SK-N-SH treated with all-trans-retinoic acid at 6 μM for 48 hours (cell line): ENCODE data around the gene FYN.

Experiments
- BACH2 ChIP-seq: fragments of 250-450 bp; sonication (Bioruptor Pico); IDR thresholded peaks from 2 replicates; pipeline ENCODE4 v1.9.0; 2021; ENCODE audit warnings: mild to moderate bottlenecking, borderline replicate concordance
- CSDC2 ChIP-seq: fragments of 250-450 bp; sonication (Bioruptor Pico); IDR thresholded peaks from 2 replicates; pipeline ENCODE4 v1.5.0; 2020; ENCODE audit warnings: mild to moderate bottlenecking, moderate library complexity
- CSRNP3 ChIP-seq: fragments of 250-450 bp; sonication (Bioruptor Pico); IDR thresholded peaks from 2 replicates; pipeline ENCODE4 v1.5.1; 2021; ENCODE audit warnings: mild to moderate bottlenecking, moderate library complexity
- GLIS3 ChIP-seq: fragments of 250-450 bp; sonication (Bioruptor Pico); IDR thresholded peaks from 2 replicates; pipeline ENCODE4 v1.5.0; 2020; ENCODE audit warnings: mild to moderate bottlenecking, moderate library complexity
- OSR1 ChIP-seq: fragments of 250-450 bp; sonication (Bioruptor Pico); IDR thresholded peaks from 2 replicates; pipeline ENCODE4 v1.8.0; 2022; ENCODE audit warnings: moderate library complexity, mild to moderate bottlenecking, inconsistent platforms
- PATZ1 ChIP-seq: fragments of 250-450 bp; sonication (Bioruptor Pico); IDR thresholded peaks from 2 replicates; pipeline ENCODE4 v1.8.0; 2020; ENCODE audit warnings: mild to moderate bottlenecking, moderate library complexity, borderline replicate concordance
- POU6F1 ChIP-seq: fragments of 250-450 bp; sonication (Bioruptor Pico); IDR thresholded peaks from 2 replicates; pipeline ENCODE4 v1.8.0; 2021; ENCODE audit warnings: low read depth, mild to moderate bottlenecking, moderate library complexity, borderline replicate concordance
- SNAI2 ChIP-seq: fragments of 250-450 bp; sonication (Bioruptor Pico); IDR thresholded peaks from 2 replicates; pipeline ENCODE4 v1.5.0; 2020; ENCODE audit warnings: mild to moderate bottlenecking, moderate library complexity
- TCF4 ChIP-seq: fragments of 250-450 bp; sonication (Bioruptor Pico); IDR thresholded peaks from 2 replicates; pipeline ENCODE4 v1.8.0; 2021; ENCODE audit warnings: mild to moderate bottlenecking, moderate library complexity, borderline replicate concordance
- TOX ChIP-seq: fragments of 250-450 bp; sonication (Bioruptor Pico); IDR thresholded peaks from 2 replicates; pipeline ENCODE4 v1.8.0; 2021; ENCODE audit warnings: mild to moderate bottlenecking, moderate library complexity, borderline replicate concordance
- ZC3H10 ChIP-seq: fragments of 250-450 bp; sonication (Bioruptor Pico); IDR thresholded peaks from 2 replicates; pipeline ENCODE4 v1.5.1; 2021; ENCODE audit warnings: mild to moderate bottlenecking, moderate library complexity
- ZFP3 ChIP-seq: fragments of 250-450 bp; sonication (Bioruptor Pico); IDR thresholded peaks from 2 replicates; pipeline ENCODE4 v1.5.0; 2020; ENCODE audit warnings: mild to moderate bottlenecking, moderate library complexity
- ZNF565 ChIP-seq: fragments of 450-650 bp; formaldehyde crosslinking; conservative IDR thresholded peaks from 2 replicates; pipeline ENCODE4 v1.5.0; 2020; ENCODE audit warnings: low read depth, mild to moderate bottlenecking, moderate library complexity
- ZNF8 ChIP-seq: fragments of 450-650 bp; formaldehyde crosslinking; IDR thresholded peaks from 2 replicates; pipeline ENCODE4 v1.5.0; 2020; ENCODE audit warnings: mild to moderate bottlenecking, moderate library complexity

GRCh38 chr6:111829998-111830397 is 43.3 kb downstream of the FYN start:
- TF ChIP-seq TOX (no peak), SNAI2 (CRISPR knock-in tag) (no peak), PATZ1 (CRISPR knock-in tag) (no peak), ZFP3 (CRISPR knock-in tag) (no peak), CSDC2 (no peak), GLIS3 (no peak), BACH2 (CRISPR knock-in tag) (no peak), POU6F1 (no peak), ZC3H10 (CRISPR knock-in tag) (no peak), CSRNP3 (CRISPR knock-in tag) (no peak), OSR1 (CRISPR knock-in tag) (no peak), TCF4 (CRISPR knock-in tag) (no peak), ZNF565 (CRISPR knock-in tag) (no peak), ZNF8 (CRISPR knock-in tag) (no peak)
